CD4-positive, alpha-beta T cell treated with Interleukin-12 subunit alpha and Interleukin-12 subunit beta, for 1 hour (primary cell): ENCODE measurements around the gene IKBKE.
A peak's percentile ranks its signal among the peaks of the same experiment; 100 is the strongest.

Source experiments
- DNase-seq: peaks from one replicate; pipeline ENCODE4 v3.0.0-alpha.2; 2020

The IKBKE gene

DNA sequence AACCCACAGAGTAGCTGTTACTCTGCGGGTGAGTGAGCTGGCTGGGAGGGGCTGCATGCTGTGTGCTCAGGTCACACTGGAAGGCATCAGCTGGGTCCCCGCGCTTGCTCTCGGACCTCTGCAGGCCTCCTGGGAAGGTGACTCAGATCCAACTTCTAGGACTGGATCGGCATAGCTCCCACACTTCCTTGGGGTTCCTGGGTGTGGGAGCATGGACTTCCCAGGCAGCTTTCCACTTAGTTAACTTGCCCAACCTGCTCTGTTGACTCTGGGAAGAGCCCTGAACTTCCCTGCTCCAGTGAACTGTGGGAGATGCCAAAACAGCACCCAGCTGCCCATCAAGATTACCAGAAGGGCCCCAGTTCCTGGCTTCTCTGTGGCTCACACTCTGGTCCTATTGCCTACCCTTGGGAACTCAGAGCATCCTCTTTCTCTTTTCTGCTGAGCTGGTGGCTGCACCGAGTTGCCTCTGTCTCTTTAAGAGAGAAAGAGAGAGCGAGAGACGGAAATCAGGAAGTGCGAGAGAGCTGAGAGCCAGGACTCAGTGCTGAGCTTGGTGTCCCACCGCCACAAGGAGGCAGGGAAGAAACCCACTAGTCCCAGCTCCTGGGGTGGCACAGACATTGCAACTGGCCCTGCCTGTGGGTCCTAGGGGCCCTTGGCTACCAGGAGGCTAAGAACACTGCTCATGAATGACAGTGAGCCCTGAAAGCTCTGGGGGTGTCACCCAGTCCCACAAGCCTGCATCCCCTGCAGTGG, at the start of gene IKBKE:
IKBKE (plus strand) TSS at position 544 of the 759 bp plus-strand sequence. CDS start 2,752 bp downstream, outside the sequence.
- peak; percentile 56 for DNase-seq

- no peak for DNase-seq
These were observed 48.5 kb upstream of the IKBKE start for GRCh38 chr1:206421616-206422340.

DNA sequence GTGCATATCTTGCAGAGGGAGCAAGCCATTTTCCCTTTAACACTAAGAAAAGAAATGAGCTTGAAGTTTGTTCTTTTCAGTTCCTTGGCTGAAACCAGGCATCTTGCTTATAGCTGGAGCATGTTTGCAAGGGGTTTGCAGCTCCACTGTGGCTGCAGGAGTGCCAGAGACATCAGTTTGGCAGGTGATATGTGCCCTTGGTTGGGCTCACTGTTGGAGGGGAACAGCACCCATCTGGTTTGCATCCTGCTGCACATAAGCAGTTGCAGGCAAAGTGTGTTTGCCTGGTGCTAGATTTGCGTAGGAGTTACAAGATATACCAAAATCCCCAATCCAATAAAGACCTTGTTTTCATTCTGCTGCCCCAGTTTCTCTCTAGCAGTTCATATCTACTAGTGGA, 47.8 kb upstream of the IKBKE start:
- no peak for DNase-seq

DNA sequence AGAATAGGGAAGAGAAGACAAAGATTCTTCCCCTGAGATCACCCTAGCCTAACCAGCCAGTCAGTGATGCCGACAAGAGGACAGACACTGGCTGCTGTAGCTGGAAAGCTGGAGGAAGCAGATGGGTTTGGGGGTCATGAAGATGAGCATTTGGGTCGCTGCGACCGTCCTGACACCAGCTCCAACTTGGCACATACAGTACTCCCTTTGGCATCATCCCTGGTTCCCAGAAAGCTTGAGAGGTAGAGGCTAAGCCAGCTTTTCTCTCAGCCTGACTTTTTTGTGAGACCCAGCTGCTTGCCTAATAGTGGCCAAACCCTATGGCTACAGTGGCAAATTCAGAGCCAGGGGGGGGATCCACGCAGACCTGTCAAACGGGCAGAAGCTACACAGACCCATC, 43.0 kb upstream of the IKBKE start:
- no peak for DNase-seq

DNA sequence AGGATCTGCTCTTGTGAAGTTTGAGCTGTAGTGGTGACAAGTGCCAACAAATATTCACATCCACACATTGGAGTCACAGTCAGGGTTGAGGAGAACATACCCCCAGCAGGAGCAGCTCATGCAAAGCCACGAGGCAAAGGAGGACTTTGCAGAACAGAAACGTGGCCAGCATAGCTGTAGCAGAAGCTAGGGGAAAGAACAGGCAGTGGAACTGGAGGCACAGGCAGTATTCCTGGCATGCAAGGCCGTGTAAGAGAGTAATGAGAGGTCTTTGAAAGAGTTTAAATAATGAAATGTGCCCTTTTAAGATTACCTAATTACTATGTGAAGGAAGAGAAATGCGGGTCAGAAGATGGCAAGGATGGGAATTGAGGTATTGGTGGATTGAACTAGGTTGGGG, 40.9 kb upstream of the IKBKE start:
- DNase-seq: no peak

GRCh38 chr1:206430031-206430983, 40.0 kb upstream of the IKBKE start:
- no peak for DNase-seq

- DNase-seq: no peak
These were observed 34.8 kb upstream of the IKBKE start for GRCh38 chr1:206435445-206435844.

DNA sequence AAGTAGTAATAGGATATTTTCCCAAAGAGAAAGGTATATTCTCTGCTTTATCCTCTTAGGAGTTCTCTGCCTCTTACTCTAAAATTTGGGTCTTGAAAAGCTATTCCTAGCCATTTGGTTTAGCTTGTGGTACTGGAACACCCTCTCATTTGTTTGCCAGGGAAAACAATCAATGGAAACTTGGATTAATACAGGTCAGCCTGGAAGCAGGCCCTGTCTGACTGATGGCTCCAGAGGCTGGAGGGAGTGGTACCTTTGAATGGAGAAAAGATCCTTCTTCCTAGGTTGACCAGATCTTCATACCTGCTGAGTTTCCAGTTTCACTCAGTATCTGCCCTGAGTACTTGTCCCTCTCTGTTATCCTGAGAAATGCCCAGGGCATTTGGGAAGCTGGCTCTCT, 31.7 kb upstream of the IKBKE start:
- no peak for DNase-seq

DNA sequence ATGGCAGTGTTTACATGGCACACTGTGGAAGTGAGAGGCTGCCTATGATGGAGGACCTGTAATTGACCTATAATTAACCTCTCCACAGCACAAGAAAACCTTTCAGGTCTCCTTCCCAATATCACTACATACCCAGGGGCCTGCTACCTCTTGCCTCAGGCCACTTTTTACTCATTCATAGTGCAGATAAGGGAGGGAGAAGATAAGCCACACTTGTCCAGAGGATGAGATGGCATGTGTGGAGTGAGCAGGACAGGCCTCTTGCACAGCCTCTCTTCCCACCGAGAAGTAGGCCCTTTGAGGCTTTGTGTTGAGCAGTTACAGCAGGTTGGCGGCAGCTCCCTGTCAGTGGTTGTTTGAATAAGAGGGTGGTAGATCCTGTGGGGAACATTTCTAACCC, 31.1 kb upstream of the IKBKE start:
- DNase-seq: no peak

DNA sequence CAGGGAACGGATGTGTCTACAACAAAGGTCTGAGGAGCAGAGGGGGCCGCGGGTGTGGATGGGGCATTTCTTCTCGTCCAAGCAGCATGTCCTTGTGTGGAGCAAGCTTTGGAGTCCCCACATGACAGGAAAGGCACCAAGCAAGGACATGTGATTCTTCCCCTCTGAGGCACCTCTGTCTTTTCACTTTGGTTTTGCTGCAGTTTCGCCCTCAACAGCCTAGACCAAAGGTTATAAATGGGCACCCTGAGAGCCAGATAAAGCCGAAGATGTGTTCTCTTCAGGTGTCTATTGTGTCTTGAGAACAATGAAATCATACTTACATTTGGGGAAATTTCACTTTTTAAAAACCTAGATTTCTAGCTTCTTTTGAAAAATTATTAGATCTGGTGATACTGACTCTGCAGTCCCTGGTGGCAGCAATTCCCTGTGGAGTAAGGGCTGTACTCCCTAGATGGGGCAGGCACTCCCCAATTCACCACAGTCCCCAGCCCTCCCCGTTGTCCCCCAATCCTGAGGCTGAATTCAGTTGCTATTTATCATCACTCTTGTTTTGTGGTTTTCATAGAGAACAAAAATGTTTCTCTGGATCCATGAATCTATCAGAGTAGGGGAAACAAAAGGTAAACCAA, 28.8 kb upstream of the IKBKE start:
- no peak for DNase-seq

- no peak for DNase-seq
These were observed 28.2 kb upstream of the IKBKE start for GRCh38 chr1:206442101-206442500.

GRCh38 chr1:206445116-206445515, 25.2 kb upstream of the IKBKE start:
- no peak for DNase-seq

- DNase-seq: no peak
These were observed 24.3 kb upstream of the IKBKE start for GRCh38 chr1:206445911-206446356.

- no peak for DNase-seq
These were observed 23.4 kb upstream of the IKBKE start for GRCh38 chr1:206446688-206447421.

- DNase-seq: no peak
These were observed 22.9 kb upstream of the IKBKE start for GRCh38 chr1:206447422-206447765.

- no peak for DNase-seq
These were observed 22.5 kb upstream of the IKBKE start for GRCh38 chr1:206447792-206448191.

DNA sequence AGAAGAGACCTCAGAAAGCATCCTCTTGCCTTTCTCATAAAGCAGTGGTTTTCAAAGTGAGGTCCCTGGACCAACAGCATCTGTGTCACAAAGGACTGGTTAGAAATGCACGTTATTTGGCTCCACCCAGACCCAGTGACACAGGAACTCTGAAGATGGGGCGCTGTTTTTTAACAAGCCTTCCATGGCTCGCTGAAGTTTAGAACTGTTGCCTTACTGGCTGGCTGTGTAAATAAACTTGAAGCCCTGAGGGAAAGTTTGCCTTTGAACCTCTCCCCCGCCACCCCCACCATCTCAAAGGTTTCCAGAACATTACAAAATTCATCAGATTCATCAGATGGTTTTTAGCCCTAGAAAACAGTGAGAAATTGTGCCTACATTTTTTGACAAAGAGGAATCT, 21.8 kb upstream of the IKBKE start:
- DNase-seq: no peak

DNA sequence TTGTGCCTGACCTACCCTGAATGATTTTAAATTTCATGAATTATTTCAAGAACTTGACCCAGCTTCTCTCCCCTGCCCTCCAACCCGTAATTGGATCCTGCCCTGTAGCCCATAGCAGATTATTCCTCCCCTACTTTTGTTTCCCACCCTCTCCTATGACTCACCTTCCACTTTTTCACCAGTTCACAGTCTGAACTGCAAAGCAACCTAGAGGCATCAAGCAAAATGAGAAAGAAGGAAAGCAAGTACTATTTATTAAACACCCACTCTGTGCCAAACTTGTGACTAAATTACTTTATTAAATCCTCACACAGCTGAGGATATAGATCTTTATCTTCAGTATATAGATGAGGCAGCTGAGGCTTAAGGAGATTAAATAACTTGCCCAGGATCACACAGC, 20.7 kb upstream of the IKBKE start:
- no peak for DNase-seq

- DNase-seq: no peak
These were observed 20.0 kb upstream of the IKBKE start for GRCh38 chr1:206450281-206450680.

GRCh38 chr1:206451134-206451686, 19.1 kb upstream of the IKBKE start:
- no peak for DNase-seq

DNA sequence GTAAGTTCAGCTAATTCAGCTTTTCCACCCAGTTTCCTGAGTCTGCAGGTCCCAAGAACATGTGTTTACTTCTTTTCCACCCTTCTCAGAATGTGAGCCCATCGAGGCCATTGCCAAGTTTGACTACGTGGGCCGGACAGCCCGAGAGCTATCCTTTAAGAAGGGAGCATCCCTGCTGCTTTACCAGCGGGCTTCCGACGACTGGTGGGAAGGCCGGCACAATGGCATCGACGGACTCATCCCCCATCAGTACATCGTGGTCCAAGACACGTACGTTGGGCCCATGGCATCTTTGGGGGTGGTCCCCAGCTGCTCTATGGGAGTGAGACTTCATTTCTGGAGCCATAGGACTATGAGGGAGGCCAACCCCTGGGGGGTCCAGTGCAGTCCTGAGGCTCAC, 17.2 kb upstream of the IKBKE start:
- no peak for DNase-seq

DNA sequence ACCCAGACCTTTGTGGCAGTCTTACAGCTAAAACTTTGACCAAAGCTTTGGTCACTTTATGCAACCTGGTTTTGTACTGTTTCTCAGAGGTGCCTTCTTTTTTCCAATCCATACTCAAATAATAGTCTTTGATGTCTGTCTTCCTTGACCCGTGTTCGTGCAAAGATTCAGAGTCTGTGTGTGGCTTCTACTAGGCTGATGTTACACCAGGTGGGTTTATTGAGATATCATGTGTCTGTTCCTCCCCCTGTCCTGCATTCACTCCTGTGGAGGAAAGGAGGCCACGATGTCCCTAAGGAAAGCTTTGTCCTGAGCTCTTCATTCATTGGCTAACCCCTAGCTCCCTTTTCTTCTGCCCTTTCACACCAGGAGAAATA, 15.0 kb upstream of the IKBKE start:
- DNase-seq: no peak
